Glutamatergic neuron (in vitro differentiated cells): Measurements from ENCODE around the gene CXCL9. TPM values are rescaled to one million over a fixed set of nuclear protein-coding genes. Genes with fewer than 3 reads are reported as not detected.
"Not testable (repeated sequence)": the region's sequence is repeated elsewhere in the genome, so short reads cannot be mapped to it uniquely, and the experiment has no call there.

Experiments used
- DNase-seq: peaks from one replicate; pipeline ENCODE4 v3.0.0; 2022
- H3K27ac Mint-ChIP-seq: one replicate; pipeline ENCODE4 v1.8.0; 2020; ENCODE audit warnings: mild to moderate bottlenecking, mixed read lengths, inconsistent platforms; ENCODE audit not compliant: unreplicated experiment
- H3K27me3 Mint-ChIP-seq: one replicate; pipeline ENCODE4 v1.8.0; 2020; ENCODE audit warnings: mild to moderate bottlenecking, moderate library complexity, mixed read lengths, inconsistent platforms; ENCODE audit not compliant: unreplicated experiment
- H3K36me3 Mint-ChIP-seq: one replicate; pipeline ENCODE4 v1.8.0; 2020; ENCODE audit warnings: mild to moderate bottlenecking, mixed read lengths, inconsistent platforms; ENCODE audit not compliant: unreplicated experiment
- H3K4me1 Mint-ChIP-seq: one replicate; pipeline ENCODE4 v1.8.0; 2020; ENCODE audit warnings: mild to moderate bottlenecking, low read depth, mixed read lengths, inconsistent platforms; ENCODE audit not compliant: unreplicated experiment
- H3K4me3 Mint-ChIP-seq: one replicate; pipeline ENCODE4 v1.8.0; 2020; ENCODE audit warnings: mild to moderate bottlenecking, mixed read lengths, inconsistent platforms; ENCODE audit not compliant: unreplicated experiment
- H3K9me3 Mint-ChIP-seq: one replicate; pipeline ENCODE4 v1.8.0; 2020; ENCODE audit warnings: mild to moderate bottlenecking, moderate library complexity, mixed read lengths, inconsistent platforms; ENCODE audit not compliant: unreplicated experiment
- long read RNA-seq: library from polyadenylated mRNA; unstranded; transcript quantifications from one replicate; pipeline ENCODE4 v2.0.0, GENCODE V29; 2020; ENCODE audit not compliant: unreplicated experiment
- total RNA-seq: library from RNA; stranded (reverse); fragmentation: NEBNext Ultra II Directional; extraction: Animal tissue kit (Norgen Biotek cat#: 25700); gene quantifications from one replicate; pipeline ENCODE4 v1.2.1, GENCODE V29; 2021; ENCODE audit not compliant: unreplicated experiment
- TF ChIP-seq, protein P1 (sequence below): fragments of 200-600 bp; sonication (generic); IDR thresholded peaks from one replicate; pipeline ENCODE4 v1.5.0; 2021; ENCODE audit not compliant: partially characterized antibody, unreplicated experiment

CXCL9 gene
- not detected for total RNA-seq
- long read RNA-seq = 0 reads

DNA sequence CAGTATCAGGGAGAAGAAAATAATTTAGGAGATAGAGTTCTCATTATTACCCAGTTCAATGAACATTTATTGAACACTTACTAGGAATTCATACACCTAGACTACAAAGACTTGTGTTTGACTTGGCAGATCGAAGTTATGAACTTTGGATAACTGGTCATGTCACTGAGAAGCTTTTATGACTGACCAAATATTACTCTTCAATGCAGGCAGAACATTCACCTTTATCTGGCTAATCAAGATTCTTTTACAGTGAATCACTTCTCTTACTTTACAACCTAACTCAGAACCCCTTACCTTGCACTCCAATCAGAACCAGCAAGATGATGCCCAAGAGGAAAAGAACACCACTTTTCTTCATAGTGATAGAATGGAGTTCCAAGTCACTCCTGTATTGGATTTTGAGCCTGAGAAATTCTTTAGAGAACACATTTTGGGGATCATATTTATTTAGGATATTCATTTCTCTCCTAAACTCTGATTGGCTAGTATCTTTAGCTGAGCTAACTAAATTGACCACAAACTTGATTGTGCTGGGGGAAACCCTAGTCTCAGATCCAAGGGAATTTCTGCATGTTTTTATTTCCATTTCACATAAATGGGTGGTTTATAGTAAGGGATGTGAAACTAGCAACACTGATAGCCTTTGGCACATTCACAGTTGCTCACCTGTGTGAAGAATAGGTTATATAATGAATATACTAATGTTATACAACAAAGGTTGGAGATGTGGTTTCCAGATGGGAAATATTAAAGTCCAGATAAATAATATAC lies at the start of gene CXCL9:
Gene CXCL9, minus strand, starts transcription at position 421 of the 774 bp plus-strand sequence. Its CDS starts 60 bp downstream, at position 361.
- H3K4me3 Mint-ChIP-seq = no peak within 1 kb of the TSS
- H3K27ac Mint-ChIP-seq = no peak within 1 kb of the TSS
- no peaks in the 10 kb centered on the region for H3K36me3 Mint-ChIP-seq
- H3K9me3 Mint-ChIP-seq = no peaks in the 10 kb centered on the region
- H3K27me3 Mint-ChIP-seq = peaks cover 3% of the 10 kb centered on the region
- H3K4me1 Mint-ChIP-seq = no peaks in the 10 kb centered on the region
- DNase-seq = no peak
- TF ChIP-seq, protein P1, sequence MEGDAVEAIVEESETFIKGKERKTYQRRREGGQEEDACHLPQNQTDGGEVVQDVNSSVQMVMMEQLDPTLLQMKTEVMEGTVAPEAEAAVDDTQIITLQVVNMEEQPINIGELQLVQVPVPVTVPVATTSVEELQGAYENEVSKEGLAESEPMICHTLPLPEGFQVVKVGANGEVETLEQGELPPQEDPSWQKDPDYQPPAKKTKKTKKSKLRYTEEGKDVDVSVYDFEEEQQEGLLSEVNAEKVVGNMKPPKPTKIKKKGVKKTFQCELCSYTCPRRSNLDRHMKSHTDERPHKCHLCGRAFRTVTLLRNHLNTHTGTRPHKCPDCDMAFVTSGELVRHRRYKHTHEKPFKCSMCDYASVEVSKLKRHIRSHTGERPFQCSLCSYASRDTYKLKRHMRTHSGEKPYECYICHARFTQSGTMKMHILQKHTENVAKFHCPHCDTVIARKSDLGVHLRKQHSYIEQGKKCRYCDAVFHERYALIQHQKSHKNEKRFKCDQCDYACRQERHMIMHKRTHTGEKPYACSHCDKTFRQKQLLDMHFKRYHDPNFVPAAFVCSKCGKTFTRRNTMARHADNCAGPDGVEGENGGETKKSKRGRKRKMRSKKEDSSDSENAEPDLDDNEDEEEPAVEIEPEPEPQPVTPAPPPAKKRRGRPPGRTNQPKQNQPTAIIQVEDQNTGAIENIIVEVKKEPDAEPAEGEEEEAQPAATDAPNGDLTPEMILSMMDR = no peak

DNA sequence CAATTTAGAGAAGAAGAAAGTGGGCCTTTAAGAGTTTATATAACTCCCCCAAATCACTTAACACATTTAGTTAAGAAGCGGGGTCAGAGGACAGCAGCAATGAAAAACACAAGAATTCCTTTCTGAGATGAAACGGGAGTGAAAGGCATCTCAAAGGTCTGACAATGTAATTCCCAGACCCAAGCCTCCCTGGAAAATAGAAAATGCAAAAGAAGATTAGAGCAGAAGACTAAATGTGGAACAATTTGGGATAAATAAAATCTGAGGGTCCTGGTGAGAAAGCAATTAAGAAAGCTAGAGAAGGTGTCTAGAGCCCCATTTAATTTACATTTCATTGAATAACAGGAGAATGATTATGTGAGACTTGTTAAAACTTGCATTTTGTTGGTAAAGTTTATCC lies 48.1 kb upstream of the CXCL9 start:
- Mint-ChIP-seq H3K36me3 (no peaks in the 10 kb centered on the region), H3K4me1 (peaks cover 4% of the 10 kb centered on the region), H3K27me3 (no peaks in the 10 kb centered on the region), H3K4me3 (no peak overlapping the region), H3K27ac (no peak overlapping the region), H3K9me3 (no peaks in the 10 kb centered on the region)
- TF ChIP-seq, protein P1 = no peak
- DNase-seq = no peak

DNA sequence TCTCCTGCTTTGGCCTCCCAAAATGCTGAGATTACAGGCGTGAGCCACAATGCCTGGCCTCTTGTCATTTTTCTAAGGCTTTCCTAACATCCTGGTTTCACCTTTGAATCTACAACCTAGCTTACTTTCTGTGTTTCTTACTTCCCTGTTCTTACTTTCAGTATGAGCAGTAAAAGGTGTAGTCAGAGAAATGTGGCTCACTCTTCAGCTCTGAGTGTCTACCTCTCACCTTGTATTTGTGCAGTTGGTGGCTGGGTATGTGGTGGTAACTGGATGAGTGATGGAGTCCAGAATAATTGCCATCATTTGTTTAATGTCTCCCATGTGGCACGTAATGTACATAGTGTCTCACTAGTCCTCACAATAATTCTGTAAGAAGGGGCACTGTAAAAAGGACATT lies 47.7 kb upstream of the CXCL9 start:
- H3K4me3 Mint-ChIP-seq = no peak overlapping the region
- DNase-seq = no peak
- no peak overlapping the region for H3K27ac Mint-ChIP-seq
- no peaks in the 10 kb centered on the region for H3K36me3 Mint-ChIP-seq
- peaks cover 4% of the 10 kb centered on the region for H3K4me1 Mint-ChIP-seq
- H3K9me3 Mint-ChIP-seq = no peaks in the 10 kb centered on the region
- TF ChIP-seq, protein P1 = no peak
- H3K27me3 Mint-ChIP-seq = no peaks in the 10 kb centered on the region

DNA sequence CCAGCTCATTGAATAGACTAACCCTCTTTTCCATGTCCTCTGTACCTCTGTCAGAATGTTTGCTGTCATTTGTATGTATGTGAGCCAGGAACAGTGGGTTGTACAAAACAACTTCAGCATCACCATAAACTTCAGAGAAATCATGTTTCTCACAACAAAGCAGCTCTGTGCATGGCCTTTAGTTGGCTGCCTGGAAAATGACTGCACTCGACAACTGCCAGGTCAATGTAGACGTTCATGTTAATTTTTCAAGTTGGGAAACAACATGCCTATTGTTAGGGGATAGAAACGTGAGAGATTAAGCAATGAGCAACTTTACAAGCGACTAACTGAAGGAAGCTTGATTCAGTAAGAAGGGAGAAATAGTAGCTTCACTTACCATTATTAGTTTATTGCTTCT lies 46.4 kb upstream of the CXCL9 start:
- no peaks in the 10 kb centered on the region for H3K9me3 Mint-ChIP-seq
- peaks cover 4% of the 10 kb centered on the region for H3K4me1 Mint-ChIP-seq
- H3K4me3 Mint-ChIP-seq = no peak overlapping the region
- no peaks in the 10 kb centered on the region for H3K36me3 Mint-ChIP-seq
- no peak overlapping the region for H3K27ac Mint-ChIP-seq
- no peak for DNase-seq
- peaks cover 2% of the 10 kb centered on the region for H3K27me3 Mint-ChIP-seq
- TF ChIP-seq, protein P1 = no peak

DNA sequence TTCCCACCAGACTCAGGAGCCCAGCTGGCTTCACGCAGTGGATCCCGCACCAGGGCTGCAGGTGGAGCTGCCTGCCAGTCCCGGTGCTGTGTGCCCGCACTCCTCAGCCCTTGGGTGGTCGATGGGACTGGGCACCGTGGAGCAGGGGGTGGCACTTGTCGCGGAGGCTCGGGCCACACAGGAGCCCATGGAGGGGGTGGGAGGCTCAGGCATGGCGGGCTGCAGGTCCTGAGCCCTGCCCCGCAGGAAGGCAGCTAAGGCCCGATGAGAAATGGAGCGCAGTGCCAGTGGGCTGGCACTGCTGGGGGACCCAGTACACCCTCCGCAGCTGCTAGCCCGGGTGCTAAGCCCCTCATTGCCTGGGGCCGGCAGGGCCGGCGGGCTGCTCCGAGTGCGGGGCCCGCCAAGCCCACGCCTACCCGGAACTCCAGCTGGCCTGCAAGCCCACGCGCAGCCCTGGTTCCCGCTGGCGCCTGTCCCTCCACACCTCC lies 43.3 kb upstream of the CXCL9 start:
- not testable (repeated sequence) for H3K27ac Mint-ChIP-seq, H3K4me3 Mint-ChIP-seq, H3K27me3 Mint-ChIP-seq, DNase-seq, H3K4me1 Mint-ChIP-seq, H3K36me3 Mint-ChIP-seq, H3K9me3 Mint-ChIP-seq

DNA sequence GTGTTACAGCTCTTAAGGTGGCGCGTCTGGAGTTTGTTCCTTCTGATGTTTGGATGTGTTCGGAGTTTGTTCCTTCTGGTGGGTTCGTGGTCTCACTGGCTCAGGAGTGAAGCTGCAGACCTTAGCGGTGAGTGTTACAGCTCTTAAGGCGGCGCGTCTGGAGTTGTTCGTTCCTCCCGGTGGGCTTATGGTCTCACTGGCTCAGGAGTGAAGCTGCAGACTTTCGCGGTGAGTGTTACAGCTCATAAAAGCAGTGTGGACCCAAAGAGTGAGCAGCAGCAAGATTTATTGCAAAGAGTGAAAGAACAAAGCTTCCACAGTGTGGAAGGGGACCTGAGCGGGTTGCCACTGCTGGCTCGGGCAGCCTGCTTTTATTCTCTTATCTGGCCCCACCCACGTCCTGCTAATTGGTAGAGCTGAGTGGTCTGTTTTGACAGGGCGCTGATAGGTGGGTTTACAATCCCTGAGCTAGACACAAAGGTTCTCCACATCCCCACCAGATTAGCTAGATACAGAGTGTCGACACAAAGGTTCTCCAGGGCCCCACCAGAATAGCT lies 42.6 kb upstream of the CXCL9 start:
- not testable (repeated sequence) for H3K4me1 Mint-ChIP-seq, H3K9me3 Mint-ChIP-seq, H3K4me3 Mint-ChIP-seq, H3K36me3 Mint-ChIP-seq, H3K27ac Mint-ChIP-seq, DNase-seq, H3K27me3 Mint-ChIP-seq

DNA sequence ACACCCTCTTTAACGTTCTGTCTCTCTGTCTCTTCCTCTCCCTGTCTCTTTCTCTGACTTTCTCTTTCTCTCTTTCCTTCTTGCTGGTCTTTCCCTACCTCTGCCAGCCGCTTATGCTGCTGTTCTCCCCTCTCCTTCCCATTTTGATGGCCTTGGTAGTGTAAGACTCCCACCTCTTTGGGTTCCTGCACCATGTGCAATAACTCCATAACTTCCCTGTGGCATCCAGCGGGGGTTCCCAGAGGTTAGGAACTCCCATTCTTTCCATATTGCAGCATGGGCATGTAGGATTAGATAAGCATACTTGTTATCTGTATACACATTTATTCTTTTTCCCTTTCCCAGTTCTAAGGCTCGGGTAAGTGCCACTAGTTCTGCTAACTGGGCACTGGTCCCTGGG lies 37.4 kb upstream of the CXCL9 start:
- H3K4me3 Mint-ChIP-seq, H3K9me3 Mint-ChIP-seq, H3K27me3 Mint-ChIP-seq, H3K36me3 Mint-ChIP-seq, DNase-seq, H3K4me1 Mint-ChIP-seq, H3K27ac Mint-ChIP-seq: not testable (repeated sequence)

DNA sequence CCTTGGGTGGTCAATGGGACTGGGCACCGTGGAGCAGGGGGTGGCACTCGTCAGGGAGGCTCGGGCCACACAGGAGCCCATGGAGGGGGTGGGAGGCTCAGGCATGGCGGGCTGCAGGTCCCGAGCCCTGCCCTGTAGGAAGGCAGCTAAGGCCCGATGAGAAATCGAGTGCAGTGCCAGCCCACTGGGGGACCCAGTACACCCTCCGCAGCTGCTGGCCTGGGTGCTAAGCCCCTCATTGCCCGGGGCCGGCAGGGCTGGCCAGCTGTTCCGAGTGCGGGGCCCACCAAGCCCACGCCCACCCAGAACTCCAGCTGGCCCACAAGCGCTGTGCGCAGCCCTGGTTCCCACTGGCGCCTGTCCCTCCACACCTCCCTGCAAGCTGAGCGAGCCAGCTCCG lies 36.0 kb upstream of the CXCL9 start:
- not testable (repeated sequence) for H3K4me3 Mint-ChIP-seq, H3K9me3 Mint-ChIP-seq, DNase-seq, H3K27ac Mint-ChIP-seq, H3K27me3 Mint-ChIP-seq, H3K4me1 Mint-ChIP-seq, H3K36me3 Mint-ChIP-seq
